Measurements from ENCODE around the gene GLI2. TPM values are rescaled to one million over a fixed set of nuclear protein-coding genes. Genes with fewer than 3 reads are reported as not detected.

Gene GLI2
- total RNA-seq, 1 experiment from 2014 or later: 4.3 TPM

- no peak for DNase-seq (ENCODE audit: low read depth)
Observed at GRCh38 chr2:120769076-120769786, 33.6 kb downstream of the GLI2 start.

GRCh38 chr2:120769787-120770120, 34.1 kb downstream of the GLI2 start:
- DNase-seq (ENCODE audit: low read depth): no peak

GRCh38 chr2:120770176-120770575, 34.5 kb downstream of the GLI2 start:
- no peak for DNase-seq (ENCODE audit: low read depth)

GRCh38 chr2:120770641-120771040, 35.0 kb downstream of the GLI2 start:
- DNase-seq (ENCODE audit: low read depth): no peak

GRCh38 chr2:120771111-120771780, 35.6 kb downstream of the GLI2 start:
- DNase-seq (ENCODE audit: low read depth): peak; percentile 93

GRCh38 chr2:120771781-120772208, 36.1 kb downstream of the GLI2 start:
- no peak for DNase-seq (ENCODE audit: low read depth)

GRCh38 chr2:120772261-120772660, 36.6 kb downstream of the GLI2 start:
- no peak for DNase-seq (ENCODE audit: low read depth)

- DNase-seq (ENCODE audit: low read depth): no peak
Observed at GRCh38 chr2:120773186-120773800, 37.6 kb downstream of the GLI2 start.

GRCh38 chr2:120774557-120775160, 39.0 kb downstream of the GLI2 start:
- no peak for DNase-seq (ENCODE audit: low read depth)

- no peak for DNase-seq (ENCODE audit: low read depth)
Observed at GRCh38 chr2:120775194-120775593, 39.5 kb downstream of the GLI2 start.

GRCh38 chr2:120775801-120776589, 40.3 kb downstream of the GLI2 start:
- DNase-seq (ENCODE audit: low read depth): no peak

GRCh38 chr2:120776649-120777048, 41.0 kb downstream of the GLI2 start:
- no peak for DNase-seq (ENCODE audit: low read depth)

- DNase-seq (ENCODE audit: low read depth): no peak
Observed at GRCh38 chr2:120777170-120777751, 41.6 kb downstream of the GLI2 start.

- no peak for DNase-seq (ENCODE audit: low read depth)
Observed at GRCh38 chr2:120777787-120778186, 42.1 kb downstream of the GLI2 start.

GRCh38 chr2:120778244-120778643, 42.6 kb downstream of the GLI2 start:
- DNase-seq (ENCODE audit: low read depth): peak; percentile 44

GRCh38 chr2:120779781-120780283, 44.2 kb downstream of the GLI2 start:
- DNase-seq (ENCODE audit: low read depth): peak; percentile 78

GRCh38 chr2:120780402-120780801, 44.7 kb downstream of the GLI2 start:
- peak; percentile 29 for DNase-seq (ENCODE audit: low read depth)

- peak; percentile 51 for DNase-seq (ENCODE audit: low read depth)
Observed at GRCh38 chr2:120783371-120783791, 47.7 kb downstream of the GLI2 start.

GRCh38 chr2:120783969-120784372, 48.3 kb downstream of the GLI2 start:
- DNase-seq (ENCODE audit: low read depth): no peak

All from M059J (cell line).